Effector CD4-positive, alpha-beta T cell (primary cell): ENCODE results near the gene LTB4R.

Source experiments
- DNase-seq: peaks from one replicate; pipeline ENCODE4 v3.0.0-alpha.2; 2020

Gene LTB4R

GRCh38 chr14:24304019-24304387, 7.3 kb upstream of the LTB4R start:
- no peak for DNase-seq

- DNase-seq = no peak
Observed at GRCh38 chr14:24307156-24307574, 4.1 kb upstream of the LTB4R start.

DNA sequence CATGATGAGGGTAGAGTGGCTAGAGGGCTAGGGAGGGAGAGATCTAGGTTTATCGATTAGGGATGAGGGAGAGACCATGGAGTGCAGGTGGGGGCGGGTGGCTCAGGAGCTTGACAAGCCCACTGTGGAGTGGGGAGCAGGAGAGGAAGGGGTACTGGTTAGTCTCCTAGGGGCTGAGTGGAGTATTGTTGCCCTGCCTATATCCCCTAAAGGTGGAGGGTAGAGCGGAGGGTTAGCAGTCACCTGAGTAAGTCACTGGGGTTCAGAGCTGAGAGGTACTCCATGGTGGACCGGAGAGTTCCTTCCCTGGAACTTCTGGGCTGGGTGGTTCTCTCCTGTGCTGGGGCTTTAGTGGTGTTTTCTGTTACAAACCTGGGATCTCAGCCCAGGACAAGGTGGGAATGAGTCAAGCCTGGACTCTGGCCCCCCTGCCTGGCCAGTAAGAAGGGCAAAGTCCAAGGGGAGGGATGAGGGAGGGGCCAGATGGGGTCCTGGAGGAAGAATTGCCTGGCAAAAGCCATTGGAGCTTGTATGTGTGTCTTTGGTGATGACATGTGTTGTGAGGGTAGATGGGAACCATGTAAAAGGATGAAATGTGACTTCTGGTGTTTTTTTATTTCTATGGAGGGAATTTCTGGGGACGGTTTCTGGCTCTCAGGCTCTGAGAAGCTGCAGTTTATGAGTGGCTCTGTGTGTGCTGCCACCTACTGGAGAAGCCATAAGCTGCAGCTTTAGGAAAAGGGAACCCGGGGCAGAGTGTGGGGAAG, 3.5 kb upstream of the LTB4R start, which contains the start of gene CIDEB:
TSS of gene CIDEB (minus strand) at position 403 of the 767 bp plus-strand sequence. CDS start at position 284, 119 bp downstream.
- DNase-seq = peak; percentile 45

- DNase-seq = no peak
Observed at GRCh38 chr14:24308342-24309124, 2.8 kb upstream of the LTB4R start.

- no peak for DNase-seq
Observed at GRCh38 chr14:24309538-24310264, 1.6 kb upstream of the LTB4R start, which contains the start of gene LTB4R2. Gene LTB4R2 (plus strand): TSS chr14:24310140. CDS start chr14:24310665, 525 bp downstream.

DNA sequence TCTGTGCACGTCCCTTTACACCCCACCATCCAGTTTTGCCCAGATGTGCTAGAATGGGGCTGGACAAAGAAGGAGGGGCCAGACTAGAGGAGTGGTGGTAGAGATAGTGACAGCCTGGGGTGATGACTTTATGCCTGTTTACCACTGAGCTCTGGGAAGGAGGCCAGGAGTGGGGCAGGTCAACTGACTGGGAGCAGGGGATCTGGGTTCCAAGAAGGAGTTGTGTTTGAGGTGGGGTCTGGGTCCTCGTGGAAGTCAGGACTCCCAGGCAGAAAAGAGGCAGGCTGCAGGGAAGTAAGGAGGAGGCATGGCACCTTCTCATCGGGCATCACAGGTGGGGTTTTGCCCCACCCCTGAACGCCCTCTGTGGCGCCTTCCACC, 1.0 kb upstream of the LTB4R start:
- DNase-seq = no peak

GRCh38 chr14:24311837-24312615, 724 bp downstream of the LTB4R start:
- no peak for DNase-seq

DNA sequence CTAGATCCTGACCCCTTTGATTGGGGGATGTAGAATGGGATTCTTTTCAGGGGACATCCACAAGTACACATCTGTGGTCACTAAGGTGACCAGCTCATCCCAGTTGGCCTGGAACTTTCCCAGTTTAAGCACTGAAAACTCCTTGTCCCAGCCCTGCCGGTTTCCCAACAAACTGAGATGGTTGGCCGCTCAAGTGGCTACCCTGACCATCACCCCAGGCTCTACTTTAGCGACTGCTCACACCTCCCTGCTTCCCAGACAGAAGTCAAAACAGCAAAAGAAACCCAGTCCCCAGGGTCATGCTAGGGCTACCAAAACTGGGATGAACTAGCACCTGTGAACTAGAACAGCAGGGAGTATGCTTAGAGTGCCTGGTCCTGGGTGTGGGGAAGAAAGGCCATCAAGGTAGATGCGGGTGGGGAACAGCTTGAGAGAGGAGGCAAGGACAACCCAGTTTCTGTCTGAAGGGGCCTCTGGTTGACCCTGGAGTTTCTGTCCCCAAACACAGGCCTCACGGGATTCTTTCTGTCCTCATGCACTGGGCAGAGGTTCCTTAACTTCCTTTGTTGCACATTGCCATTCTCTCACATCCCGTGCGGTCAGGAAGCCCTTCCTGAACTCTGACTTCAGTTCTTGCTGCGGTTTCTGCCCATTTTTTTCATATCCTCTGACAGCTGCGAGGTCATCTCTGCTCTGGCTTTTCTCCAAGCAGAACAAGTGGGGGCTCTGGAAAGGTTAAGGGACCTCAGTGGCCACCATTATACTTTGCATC, 1.6 kb downstream of the LTB4R start:
- no peak for DNase-seq

- no peak for DNase-seq
Observed at GRCh38 chr14:24313913-24314312, 2.6 kb downstream of the LTB4R start.

DNA sequence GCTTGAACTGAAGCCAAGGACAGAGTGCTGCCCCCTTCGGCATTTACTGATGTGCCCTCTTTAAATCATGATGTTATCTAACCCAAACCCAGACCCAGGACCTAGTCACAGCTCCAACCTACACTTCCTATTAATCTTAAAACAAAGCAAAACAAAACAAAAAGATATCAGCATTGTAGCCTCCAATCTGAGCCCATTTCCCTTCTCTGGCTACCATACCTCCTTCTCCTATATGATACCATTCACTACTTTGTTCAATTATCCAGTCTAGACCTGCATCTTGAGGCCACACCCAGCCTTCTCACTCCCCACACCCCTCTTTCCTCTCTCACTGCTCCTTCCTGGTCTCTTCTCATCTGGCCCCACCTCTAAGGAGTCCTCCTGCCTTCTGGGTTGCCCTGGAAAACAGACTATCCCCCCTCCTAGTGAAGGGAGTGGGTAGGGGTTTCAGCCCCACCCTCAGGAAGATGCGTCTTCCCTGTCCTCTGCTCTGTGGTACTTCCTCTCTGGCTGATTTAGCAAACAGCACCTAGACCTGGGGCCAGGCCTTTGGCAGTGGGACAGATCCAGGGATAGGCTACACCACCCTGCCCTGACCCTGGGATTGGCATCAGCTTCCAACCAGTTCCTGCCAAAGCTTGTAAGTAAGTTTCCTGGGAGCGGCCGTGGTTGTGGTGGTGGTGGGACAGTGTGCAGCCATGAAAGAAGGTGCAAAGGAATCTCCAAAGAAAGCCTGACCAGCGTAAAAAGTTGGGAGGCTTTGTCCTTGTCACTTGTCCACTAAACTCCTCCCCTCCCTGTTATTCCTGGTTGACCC, 3.3 kb downstream of the LTB4R start:
- no peak for DNase-seq

DNA sequence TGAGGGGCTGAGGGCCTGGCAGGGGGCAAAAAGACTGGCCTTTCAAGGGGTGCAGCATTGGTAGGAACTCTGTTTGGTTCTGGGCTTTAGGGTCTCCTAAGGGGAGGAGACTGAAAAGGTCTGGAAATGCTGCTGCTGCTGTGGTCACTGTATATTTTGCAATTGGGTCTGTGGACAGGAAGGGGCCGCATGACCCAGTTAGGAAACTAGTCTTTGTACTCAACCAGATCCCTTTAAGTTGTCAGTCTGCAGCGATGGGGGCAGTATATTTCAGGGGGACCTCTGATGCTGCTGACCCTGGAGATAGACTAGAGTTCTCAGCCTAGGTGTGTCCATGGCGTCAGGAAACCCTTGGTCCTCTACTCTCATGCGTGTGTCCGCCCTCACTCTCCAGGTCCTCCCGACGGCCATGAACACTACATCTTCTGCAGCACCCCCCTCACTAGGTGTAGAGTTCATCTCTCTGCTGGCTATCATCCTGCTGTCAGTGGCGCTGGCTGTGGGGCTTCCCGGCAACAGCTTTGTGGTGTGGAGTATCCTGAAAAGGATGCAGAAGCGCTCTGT, 4.0 kb downstream of the LTB4R start:
- DNase-seq = no peak

- DNase-seq = no peak
Observed at GRCh38 chr14:24315807-24316596, 4.7 kb downstream of the LTB4R start.

- no peak for DNase-seq
Observed at GRCh38 chr14:24316597-24316950, 5.3 kb downstream of the LTB4R start.

- no peak for DNase-seq
Observed at GRCh38 chr14:24317141-24317928, 6.0 kb downstream of the LTB4R start.

GRCh38 chr14:24321212-24321975, 10.1 kb downstream of the LTB4R start:
- DNase-seq = no peak

- DNase-seq = no peak
Observed at GRCh38 chr14:24322672-24323071, 11.4 kb downstream of the LTB4R start.

DNA sequence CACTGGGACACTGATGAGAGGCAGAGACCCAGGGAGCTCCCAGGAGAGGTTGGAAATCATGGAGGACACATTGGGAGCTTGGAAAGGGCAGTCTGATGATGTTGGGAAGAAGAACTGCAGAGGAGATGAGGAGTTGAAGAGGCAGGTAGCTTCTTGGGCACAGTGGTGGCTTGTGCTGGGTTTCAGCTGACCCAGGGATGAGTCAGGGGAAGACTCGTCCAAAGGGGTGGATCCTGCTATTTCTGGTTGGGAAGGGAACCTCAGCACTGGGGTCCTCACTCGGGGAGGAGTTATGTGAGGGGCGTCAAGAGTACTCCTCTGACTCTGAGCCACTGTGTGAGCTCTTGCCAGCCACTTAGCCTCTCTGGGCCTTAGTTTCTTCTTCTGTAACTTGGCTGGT, 12.0 kb downstream of the LTB4R start:
- DNase-seq = no peak

- DNase-seq = no peak
Observed at GRCh38 chr14:24324024-24324423, 12.7 kb downstream of the LTB4R start.
